ENCODE data around the gene PLCB1.

PLCB1 gene

DNA sequence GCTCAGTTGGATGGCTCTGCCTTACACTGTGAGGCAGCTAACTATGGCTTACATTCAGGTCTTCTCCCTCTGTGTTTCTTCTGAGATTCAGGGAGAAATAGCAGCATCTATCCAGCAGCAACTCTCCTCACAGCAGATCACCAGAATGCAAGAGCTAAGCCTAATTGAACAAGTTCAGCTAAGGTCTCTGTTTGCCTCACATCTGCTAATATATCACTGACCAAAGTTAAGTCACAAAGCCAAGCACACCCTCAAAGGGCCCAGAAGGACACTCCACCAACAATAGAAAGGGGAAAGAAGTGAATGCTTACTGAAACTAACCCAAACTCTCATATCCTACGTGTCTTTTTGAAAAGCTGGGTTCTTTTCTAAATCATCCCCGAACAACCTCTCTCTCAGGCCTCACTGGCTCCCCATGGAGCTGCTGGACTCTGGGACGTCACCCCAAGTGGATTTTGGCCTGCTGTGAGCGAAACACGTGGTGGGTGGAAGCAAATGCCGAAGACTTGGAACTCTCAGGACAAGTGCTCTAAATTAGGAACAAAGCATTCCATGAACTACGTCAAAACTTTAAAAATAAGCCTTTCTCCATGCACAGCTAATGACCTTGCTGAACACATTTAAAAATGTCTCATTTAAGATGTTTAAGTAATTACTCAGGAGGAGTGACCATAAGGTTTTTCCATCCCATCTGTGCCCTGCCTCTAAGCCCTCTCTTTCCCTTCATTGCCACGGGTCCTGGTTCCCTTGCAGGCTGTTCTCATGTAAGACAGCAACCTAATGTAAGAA lies 769.4 kb downstream of the PLCB1 start:
- Histone ChIP-seq H3K4me3 (ENCODE audit: low read depth, low read length) (no peak overlapping the region; the same call in 1 of the 2 replicates), H3K27me3 (ENCODE audit: insufficient read depth, low read depth, severe bottlenecking) (no peaks in the 10 kb centered on the region), H3K36me3 (no peaks in the 10 kb centered on the region), H3K9me3 (ENCODE audit: severe bottlenecking) (peaks cover under 1% of the 10 kb centered on the region), H3K27ac (peak overlapping the region; percentile 84)
- TF ChIP-seq, protein P1, sequence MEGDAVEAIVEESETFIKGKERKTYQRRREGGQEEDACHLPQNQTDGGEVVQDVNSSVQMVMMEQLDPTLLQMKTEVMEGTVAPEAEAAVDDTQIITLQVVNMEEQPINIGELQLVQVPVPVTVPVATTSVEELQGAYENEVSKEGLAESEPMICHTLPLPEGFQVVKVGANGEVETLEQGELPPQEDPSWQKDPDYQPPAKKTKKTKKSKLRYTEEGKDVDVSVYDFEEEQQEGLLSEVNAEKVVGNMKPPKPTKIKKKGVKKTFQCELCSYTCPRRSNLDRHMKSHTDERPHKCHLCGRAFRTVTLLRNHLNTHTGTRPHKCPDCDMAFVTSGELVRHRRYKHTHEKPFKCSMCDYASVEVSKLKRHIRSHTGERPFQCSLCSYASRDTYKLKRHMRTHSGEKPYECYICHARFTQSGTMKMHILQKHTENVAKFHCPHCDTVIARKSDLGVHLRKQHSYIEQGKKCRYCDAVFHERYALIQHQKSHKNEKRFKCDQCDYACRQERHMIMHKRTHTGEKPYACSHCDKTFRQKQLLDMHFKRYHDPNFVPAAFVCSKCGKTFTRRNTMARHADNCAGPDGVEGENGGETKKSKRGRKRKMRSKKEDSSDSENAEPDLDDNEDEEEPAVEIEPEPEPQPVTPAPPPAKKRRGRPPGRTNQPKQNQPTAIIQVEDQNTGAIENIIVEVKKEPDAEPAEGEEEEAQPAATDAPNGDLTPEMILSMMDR (IDR thresholded peaks at IDR 0.05; ENCODE audit: low read depth, low read length): no peak
- peak; percentile 57 for DNase-seq

DNA sequence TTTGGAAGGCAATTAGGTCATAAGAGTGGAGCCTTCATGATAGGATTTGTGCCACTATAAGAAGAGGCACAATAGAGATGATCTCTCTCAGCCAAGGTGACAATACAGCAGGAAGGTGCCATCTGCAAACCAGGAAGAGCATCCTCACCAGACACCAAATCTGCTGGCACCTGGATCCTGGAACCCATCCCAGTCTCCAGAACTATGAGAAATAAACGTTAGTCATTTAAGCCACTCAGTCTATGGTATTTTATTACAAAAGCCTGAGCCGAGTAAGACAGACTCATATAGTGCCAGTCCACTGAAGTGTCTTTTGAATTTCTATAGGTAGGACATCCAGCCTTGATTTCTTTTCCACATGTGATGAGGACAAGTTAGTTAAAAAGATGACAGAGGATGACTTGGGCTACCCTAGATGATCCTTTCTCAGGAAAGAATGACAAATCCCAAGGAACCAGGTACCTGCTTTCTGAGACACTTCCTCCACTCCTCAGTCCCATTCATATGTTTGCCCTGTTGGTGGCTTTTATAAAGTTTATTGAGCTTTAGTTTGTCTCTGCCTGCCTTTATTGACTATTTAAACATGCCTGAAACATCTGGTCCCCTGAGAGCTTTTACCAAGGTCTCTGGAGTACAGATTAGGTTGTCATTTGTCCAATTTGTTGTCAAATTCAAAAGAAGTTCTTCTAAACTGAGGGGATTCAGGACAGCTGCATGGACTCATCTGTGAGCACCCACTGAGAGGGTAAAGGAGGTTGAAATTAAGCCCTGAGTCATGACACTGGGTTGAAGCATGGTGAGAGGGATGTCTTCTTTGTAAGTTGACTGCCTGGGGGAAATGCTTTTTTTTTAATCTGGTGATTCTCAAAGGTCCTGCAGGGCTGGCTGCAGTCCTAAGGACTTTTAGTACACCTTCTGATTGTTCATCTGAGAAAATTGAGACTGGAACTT lies 771.9 kb downstream of the PLCB1 start:
- Histone ChIP-seq H3K27ac (no peak overlapping the region), H3K9me3 (ENCODE audit: severe bottlenecking) (no peaks in the 10 kb centered on the region), H3K36me3 (no peaks in the 10 kb centered on the region), H3K4me3 (ENCODE audit: low read depth, low read length) (no peak overlapping the region), H3K27me3 (ENCODE audit: insufficient read depth, low read depth, severe bottlenecking) (no peaks in the 10 kb centered on the region)
- DNase-seq: no peak
- TF ChIP-seq, protein P1 (IDR thresholded peaks at IDR 0.05; ENCODE audit: low read depth, low read length): no peak

DNA sequence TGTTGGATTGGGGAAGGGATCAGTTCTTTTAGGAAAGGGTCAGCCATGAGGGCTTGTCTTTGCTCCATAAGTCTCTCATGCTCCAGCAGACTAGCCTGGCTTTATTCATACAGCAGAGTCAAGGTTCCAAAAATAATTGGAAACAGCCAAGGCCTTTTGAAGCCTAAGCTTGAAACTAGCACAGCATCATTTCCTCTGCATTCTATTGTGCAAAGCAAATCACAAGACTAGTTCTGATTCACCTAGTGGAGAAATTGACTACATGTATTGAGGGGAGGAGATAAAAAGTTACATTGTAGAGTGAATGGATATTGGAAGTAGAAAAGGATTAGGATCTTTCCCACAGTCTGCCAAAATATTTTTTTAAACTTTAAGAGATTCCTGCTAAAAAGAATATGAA lies 777.5 kb downstream of the PLCB1 start:
- TF ChIP-seq, protein P1 (IDR thresholded peaks at IDR 0.05; ENCODE audit: low read depth, low read length): no peak
- DNase-seq: no peak
- Histone ChIP-seq H3K9me3 (ENCODE audit: severe bottlenecking) (no peaks in the 10 kb centered on the region), H3K27me3 (ENCODE audit: insufficient read depth, low read depth, severe bottlenecking) (no peaks in the 10 kb centered on the region), H3K27ac (no peak overlapping the region), H3K4me3 (ENCODE audit: low read depth, low read length) (no peak overlapping the region), H3K36me3 (no peaks in the 10 kb centered on the region)

DNA sequence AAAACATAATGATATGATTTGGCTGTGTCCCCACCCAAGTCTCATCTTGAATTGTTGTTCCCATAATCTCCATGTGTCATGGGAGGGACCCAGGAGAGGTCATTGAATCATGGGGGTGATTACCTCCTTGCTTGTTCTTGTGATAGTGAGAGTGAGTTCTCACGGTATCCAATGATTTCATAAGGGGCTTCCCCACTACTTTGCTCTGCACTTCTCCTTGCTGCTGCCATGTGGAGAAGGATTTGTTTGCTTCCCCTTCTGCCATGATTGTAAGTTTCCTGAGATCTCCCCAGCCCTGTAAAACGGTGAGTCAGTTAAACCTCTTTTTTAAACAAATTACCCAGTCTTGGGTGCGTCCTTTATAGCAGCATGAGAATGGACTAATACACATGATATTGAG lies 780.0 kb downstream of the PLCB1 start:
- no peaks in the 10 kb centered on the region for H3K9me3 ChIP-seq (ENCODE audit: severe bottlenecking)
- H3K27ac ChIP-seq: peak overlapping the region; percentile 42
- H3K36me3 ChIP-seq: no peaks in the 10 kb centered on the region
- no peak for DNase-seq
- TF ChIP-seq, protein P1 (IDR thresholded peaks at IDR 0.05; ENCODE audit: low read depth, low read length): no peak
- H3K4me3 ChIP-seq (ENCODE audit: low read depth, low read length): no peak overlapping the region
- no peaks in the 10 kb centered on the region for H3K27me3 ChIP-seq (ENCODE audit: insufficient read depth, low read depth, severe bottlenecking)

DNA sequence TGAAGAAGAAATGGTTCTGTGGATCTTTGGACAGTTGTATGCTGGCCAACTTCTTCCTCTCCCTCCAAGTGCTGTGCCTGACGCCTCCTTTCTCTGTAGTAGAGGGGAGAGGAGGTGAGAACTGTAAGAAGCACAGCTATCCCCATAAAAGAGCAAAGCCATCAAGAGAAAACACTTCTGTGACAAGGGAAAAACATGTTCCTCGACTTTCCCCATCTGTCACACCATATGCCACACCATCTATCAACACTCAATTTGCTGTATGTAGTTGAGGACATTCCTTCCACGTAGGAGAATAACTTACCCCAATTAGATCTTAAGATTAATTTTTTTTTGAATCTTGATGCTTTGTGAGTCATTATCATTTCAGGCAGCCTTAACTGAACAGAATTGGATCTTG lies 780.7 kb downstream of the PLCB1 start:
- no peaks in the 10 kb centered on the region for H3K9me3 ChIP-seq (ENCODE audit: severe bottlenecking)
- H3K27me3 ChIP-seq (ENCODE audit: insufficient read depth, low read depth, severe bottlenecking): no peaks in the 10 kb centered on the region
- peak; percentile 20 for DNase-seq
- H3K27ac ChIP-seq: peak overlapping the region; percentile 42
- TF ChIP-seq, protein P1 (IDR thresholded peaks at IDR 0.05; ENCODE audit: low read depth, low read length): no peak
- H3K4me3 ChIP-seq (ENCODE audit: low read depth, low read length): no peak overlapping the region
- H3K36me3 ChIP-seq: no peaks in the 10 kb centered on the region
